SK-N-MC (cell line): ENCODE measurements around the gene RFPL1.
A peak's percentile ranks its signal among the peaks of the same experiment; 100 is the strongest.
"Not testable (repeated sequence)": the region's sequence is repeated elsewhere in the genome, so short reads cannot be mapped to it uniquely, and the experiment has no call there.

Source experiments
- DNase-seq: peaks from one replicate; pipeline ENCODE4 v3.0.0-alpha.2; 2011; ENCODE audit warnings: low read depth, low spot score
- H3K27ac ChIP-seq: fragments of 200-600 bp; sonication (generic); 2 replicates; pipeline ENCODE4 v1.5.1; 2016; ENCODE audit warnings: mixed run types
- H3K36me3 ChIP-seq: fragments of 200-600 bp; sonication (generic); 2 replicates; pipeline ENCODE4 v1.6.1; 2017; ENCODE audit warnings: antibody characterized with exemption, low read length, mixed read lengths; ENCODE audit not compliant: insufficient read depth
- H3K4me3 ChIP-seq: fragments of 200-600 bp; sonication (generic); 2 replicates; pipeline ENCODE4 v1.5.1; 2016
- H3K9ac ChIP-seq: fragments of 200-600 bp; sonication (generic); 2 replicates; pipeline ENCODE4 v1.8.0; 2017; ENCODE audit warnings: mixed run types, mixed read lengths; ENCODE audit not compliant: insufficient read length
- H3K9me3 ChIP-seq: fragments of 200-600 bp; sonication (generic); 2 replicates; pipeline ENCODE4 v1.6.1; 2017; ENCODE audit warnings: low read depth, mild to moderate bottlenecking, antibody characterized with exemption, low read length, moderate library complexity, mixed read lengths
- EZH2 ChIP-seq: fragments of 200-600 bp; sonication (generic); IDR thresholded peaks from one replicate; pipeline ENCODE4 v1.6.1; 2017; ENCODE audit warnings: antibody characterized with exemption
- FOXP2 ChIP-seq: optimal IDR thresholded peaks from 2 replicates; pipeline ENCODE3; 2011; ENCODE audit warnings: mild to moderate bottlenecking, moderate library complexity; ENCODE audit not compliant: insufficient read depth; ENCODE audit errors: extremely low read length, control extremely low read depth
- POLR2AphosphoS5 ChIP-seq: IDR thresholded peaks from 2 replicates; pipeline ENCODE4 v1.6.1; 2012; ENCODE audit warnings: mild to moderate bottlenecking, low read depth, low read length, borderline replicate concordance

Gene RFPL1

DNA sequence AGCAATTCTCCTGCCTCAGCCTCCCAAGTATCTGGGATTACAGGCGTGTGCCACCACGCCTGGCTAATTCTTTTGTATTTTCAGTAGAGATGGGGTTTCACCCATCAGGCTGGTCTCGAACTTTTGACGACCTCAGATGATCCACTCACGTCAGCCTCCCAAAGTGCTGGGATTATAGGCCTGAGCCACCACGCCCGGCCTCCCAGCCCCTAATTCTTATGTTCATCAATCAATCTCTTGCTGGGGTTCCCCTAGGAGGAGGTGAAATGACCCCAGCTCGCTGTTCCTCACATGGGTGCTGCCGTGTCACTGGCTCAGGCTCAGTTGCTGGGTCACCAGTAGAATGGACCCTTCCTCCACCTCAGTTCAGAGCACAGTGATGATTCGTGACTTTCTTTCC lies at the start of gene RFPL1:
Gene RFPL1 (plus strand): TSS at position 301 of the 400 bp plus-strand sequence.
- not testable (repeated sequence) for H3K9ac ChIP-seq, DNase-seq, H3K36me3 ChIP-seq, H3K27ac ChIP-seq, H3K9me3 ChIP-seq, H3K4me3 ChIP-seq

DNA sequence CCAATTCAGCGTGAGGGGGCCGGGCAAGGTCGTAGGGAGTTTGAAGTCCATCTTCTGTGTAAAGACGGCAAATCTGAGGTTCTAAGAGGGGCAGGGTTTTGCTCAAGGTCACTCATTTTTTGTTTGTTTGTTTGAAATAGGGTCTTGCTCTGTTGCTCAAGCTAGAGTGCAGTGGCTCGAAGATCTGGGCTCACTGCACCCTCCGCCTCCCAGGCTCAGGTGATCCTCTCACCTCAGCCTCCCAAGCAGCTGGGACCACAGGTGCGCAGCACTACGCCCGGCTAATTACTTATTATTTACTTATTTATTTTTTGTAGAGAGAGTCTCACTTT lies 49.7 kb upstream of the RFPL1 start:
- TF ChIP-seq EZH2 (no peak), POLR2AphosphoS5 (no peak), FOXP2 (no peak)
- DNase-seq: no peak
- H3K36me3 ChIP-seq: no peaks in the 10 kb centered on the region
- no peak overlapping the region for H3K27ac ChIP-seq
- H3K4me3 ChIP-seq: peak overlapping the region; percentile 97
- no peaks in the 10 kb centered on the region for H3K9me3 ChIP-seq
- peak overlapping the region; percentile 76 for H3K9ac ChIP-seq

DNA sequence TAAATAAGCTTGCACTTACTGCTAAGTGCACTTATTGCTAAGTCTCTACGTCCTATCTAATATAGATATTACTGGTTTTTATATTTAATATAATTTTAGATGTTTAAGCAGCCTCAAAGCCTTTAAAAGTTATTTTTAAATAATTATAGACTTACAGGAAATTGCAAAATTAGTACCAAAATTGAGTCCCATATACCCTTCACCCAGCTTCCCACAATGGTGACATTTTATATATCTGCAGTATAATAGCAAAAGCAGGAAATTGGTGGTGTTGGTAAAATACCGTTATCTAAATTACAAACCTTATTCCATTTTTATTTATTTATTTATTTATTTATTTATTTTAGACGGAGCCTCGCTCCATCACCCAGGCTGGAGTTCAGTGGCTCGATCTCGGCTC lies 48.1 kb upstream of the RFPL1 start:
- Histone ChIP-seq H3K27ac (no peak overlapping the region), H3K9ac (no peak overlapping the region), H3K9me3 (no peaks in the 10 kb centered on the region), H3K36me3 (no peaks in the 10 kb centered on the region), H3K4me3 (no peak overlapping the region)
- TF ChIP-seq FOXP2 (no peak), EZH2 (no peak), POLR2AphosphoS5 (no peak)
- DNase-seq: no peak

DNA sequence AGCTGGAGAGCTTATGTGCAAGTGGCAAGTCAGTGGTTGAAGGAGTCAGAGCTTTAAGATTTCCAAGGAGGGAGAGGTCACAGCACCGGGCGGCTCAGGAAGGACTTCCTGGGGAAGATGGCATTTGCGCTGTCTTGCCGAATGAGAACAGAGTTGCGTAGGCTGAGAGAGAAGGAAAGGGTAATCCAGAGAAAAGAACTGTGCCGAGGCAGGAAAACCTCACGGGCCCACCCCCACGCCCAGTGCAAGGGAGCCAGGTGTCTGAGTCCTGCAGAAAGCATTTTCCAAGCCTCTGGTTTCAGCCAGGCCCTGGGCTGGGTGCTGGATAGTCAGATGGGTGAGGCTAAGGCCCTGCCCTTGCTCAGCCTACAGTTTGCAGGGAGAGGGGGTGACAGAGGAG lies 46.8 kb upstream of the RFPL1 start:
- DNase-seq: no peak
- no peaks in the 10 kb centered on the region for H3K36me3 ChIP-seq
- no peak for TF ChIP-seq FOXP2
- no peak for TF ChIP-seq POLR2AphosphoS5
- TF ChIP-seq EZH2: no peak

DNA sequence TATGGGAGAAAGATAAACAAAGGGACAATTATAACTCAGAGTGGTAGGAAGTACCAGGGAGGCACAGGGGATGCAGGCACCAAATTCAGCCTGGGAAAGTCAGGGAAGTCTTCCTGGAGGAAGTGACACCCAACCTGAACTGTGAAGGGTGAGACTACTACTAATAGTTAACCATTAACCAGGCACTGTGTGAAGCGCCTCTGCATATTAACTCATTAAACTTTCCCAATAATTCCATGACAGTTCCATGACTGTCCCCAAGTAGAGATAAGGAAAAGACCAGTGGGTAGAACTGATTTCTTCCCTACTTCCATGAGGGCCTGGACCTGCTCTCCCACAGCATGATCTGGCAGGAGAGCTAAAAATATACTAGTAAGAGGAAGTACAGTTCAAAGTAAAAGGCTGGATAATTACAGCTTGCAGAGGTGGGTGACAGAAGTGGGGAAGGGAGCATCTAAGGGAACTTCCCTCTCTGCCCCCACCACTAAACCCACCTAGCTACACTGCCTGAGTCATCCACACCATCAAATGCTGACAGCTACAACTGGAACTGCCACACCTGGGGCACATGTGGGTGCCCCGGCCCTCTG lies 45.3 kb upstream of the RFPL1 start:
- H3K9ac ChIP-seq: no peak overlapping the region
- H3K27ac ChIP-seq: no peak overlapping the region
- TF ChIP-seq FOXP2: no peak
- no peaks in the 10 kb centered on the region for H3K36me3 ChIP-seq
- H3K9me3 ChIP-seq: no peaks in the 10 kb centered on the region
- no peak for DNase-seq
- no peak overlapping the region for H3K4me3 ChIP-seq

More for the DNA sequence above, 46.8 kb upstream of the RFPL1 start:
- no peak overlapping the region for H3K9ac ChIP-seq
- H3K9me3 ChIP-seq: no peaks in the 10 kb centered on the region
- H3K27ac ChIP-seq: no peak overlapping the region
- H3K4me3 ChIP-seq: no peak overlapping the region

DNA sequence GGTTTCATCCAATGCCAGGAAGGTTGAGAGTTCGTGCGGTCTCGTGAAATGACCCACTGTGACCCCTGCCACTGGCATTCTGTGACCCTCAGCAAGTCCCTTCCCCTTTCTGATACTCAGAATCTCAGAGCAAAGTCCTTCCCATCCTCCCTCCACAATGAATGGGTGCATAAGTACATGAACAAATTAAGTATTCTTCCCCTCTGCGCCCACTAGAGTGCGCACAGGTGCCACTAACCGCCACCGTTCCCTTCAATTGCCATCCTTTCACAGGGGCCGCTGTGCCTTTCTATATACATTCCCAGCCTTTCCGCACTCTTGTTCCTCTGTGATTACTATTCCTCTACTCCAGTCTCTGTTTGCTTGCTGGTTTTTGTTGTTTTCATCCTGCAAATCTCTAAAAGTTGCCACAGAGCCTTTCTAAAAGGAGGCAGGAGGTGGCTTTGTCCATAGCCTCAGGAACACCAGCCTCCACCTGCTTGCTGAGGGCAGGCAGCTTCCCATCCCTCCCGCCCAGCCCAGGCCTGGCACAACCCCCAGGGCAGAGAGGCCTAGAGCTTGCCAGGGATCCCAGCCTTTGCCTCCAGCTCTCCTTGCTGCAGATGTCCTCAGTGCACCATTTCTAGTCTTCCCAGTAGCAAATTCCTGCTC lies 43.3 kb upstream of the RFPL1 start:
- H3K9me3 ChIP-seq: no peaks in the 10 kb centered on the region
- no peaks in the 10 kb centered on the region for H3K36me3 ChIP-seq
- no peak overlapping the region for H3K27ac ChIP-seq
- TF ChIP-seq EZH2 (no peak), POLR2AphosphoS5 (no peak), FOXP2 (no peak)
- no peak overlapping the region for H3K9ac ChIP-seq
- H3K4me3 ChIP-seq: no peak overlapping the region
- peak; percentile 28 for DNase-seq

DNA sequence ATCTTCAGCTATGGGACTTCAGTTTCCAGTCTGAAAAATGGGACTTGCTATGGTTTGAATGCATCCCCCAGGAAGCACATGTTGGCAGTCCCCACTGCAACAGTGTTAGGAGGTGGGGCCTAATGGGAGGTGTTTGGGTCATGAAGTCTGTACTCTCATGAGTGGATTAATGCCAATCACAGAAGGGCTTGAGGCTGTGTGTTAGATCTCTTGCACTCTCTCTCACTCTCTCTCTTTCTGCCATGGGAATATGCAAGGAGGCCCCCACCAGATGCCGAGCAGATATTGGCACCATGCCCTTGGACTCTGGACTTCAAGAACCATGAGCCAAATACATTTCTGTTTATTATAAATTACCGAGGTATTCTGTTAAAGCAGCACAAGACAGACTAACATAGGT lies 42.3 kb upstream of the RFPL1 start:
- Histone ChIP-seq H3K9ac (no peak overlapping the region), H3K27ac (no peak overlapping the region), H3K36me3 (no peaks in the 10 kb centered on the region), H3K9me3 (no peaks in the 10 kb centered on the region), H3K4me3 (no peak overlapping the region)
- no peak for DNase-seq
- TF ChIP-seq EZH2: no peak
- no peak for TF ChIP-seq FOXP2
- TF ChIP-seq POLR2AphosphoS5: no peak

DNA sequence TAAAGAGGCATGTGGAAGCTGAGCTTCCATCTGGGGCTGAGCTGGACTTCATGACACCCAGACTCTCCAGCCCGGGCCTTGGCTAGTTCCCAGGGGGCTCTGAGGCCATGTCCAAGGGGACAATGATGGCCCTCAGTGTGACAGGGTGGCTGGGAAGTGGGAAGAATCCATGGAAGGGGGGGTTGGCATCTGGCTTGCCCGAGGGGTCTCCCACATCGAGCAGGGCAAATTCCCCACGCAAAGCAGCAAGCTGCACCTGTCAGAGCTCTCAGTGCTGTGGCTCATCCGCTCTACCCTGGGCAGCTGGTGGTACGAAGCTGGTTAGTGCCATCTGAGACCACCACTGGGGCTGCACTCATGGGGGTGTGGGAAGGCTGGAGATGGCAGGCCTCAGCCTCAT lies 40.6 kb upstream of the RFPL1 start:
- no peak for DNase-seq
- H3K36me3 ChIP-seq: no peaks in the 10 kb centered on the region
- TF ChIP-seq POLR2AphosphoS5 (no peak), EZH2 (no peak), FOXP2 (no peak)
- no peaks in the 10 kb centered on the region for H3K9me3 ChIP-seq
- no peak overlapping the region for H3K27ac ChIP-seq
- no peak overlapping the region for H3K9ac ChIP-seq
- no peak overlapping the region for H3K4me3 ChIP-seq

DNA sequence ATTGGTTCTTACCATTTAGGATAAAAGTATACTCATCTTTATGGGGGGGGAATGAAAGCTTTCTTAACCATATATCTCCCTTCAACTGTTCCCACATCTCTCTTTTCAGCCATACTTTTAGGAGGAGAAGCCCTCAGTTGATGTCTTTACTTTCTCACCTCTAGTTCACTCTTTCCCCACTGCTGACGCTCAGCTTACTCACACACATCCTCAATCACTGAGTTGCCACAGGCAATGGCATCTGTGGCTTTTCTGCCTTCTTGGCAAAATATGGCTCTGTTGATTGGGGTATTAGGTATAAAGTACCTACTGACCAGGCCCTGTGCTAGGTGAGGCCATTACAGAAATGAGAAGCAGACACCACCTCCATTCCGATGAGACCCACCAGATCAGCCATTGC lies 37.8 kb upstream of the RFPL1 start:
- Histone ChIP-seq H3K9me3 (no peaks in the 10 kb centered on the region), H3K9ac (no peak overlapping the region)

DNA sequence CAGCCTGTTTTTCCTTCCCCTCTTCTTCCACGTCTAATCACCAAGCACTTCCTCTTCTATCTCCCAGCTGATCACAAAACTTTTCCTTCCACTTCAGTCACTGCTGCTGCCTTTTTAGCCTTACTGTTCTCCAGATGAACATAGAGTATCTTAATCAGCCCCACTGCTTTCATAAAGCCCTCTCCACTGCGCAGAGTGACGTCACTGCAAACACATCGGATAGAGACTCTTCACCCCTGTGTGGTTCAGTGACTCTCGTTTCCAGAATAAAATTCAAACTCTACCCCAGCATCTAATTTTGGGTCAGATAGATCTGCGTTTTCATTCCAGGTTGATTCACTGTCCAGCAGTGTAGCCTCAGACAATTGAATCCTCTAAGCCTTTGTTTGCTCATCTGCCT lies 36.8 kb upstream of the RFPL1 start:
- not testable (repeated sequence) for H3K4me3 ChIP-seq, H3K9ac ChIP-seq, DNase-seq, H3K36me3 ChIP-seq, H3K9me3 ChIP-seq, H3K27ac ChIP-seq

More for the DNA sequence above, 37.8 kb upstream of the RFPL1 start:
- no peaks in the 10 kb centered on the region for H3K36me3 ChIP-seq
- H3K27ac ChIP-seq: no peak overlapping the region
- no peak for DNase-seq
- no peak overlapping the region for H3K4me3 ChIP-seq
- no peak for TF ChIP-seq POLR2AphosphoS5
- TF ChIP-seq EZH2: no peak
